ENCODE data around the gene SUMF2.
"Not testable (repeated sequence)": the region's sequence is repeated elsewhere in the genome, so short reads cannot be mapped to it uniquely, and the experiment has no call there.

SUMF2 gene

DNA sequence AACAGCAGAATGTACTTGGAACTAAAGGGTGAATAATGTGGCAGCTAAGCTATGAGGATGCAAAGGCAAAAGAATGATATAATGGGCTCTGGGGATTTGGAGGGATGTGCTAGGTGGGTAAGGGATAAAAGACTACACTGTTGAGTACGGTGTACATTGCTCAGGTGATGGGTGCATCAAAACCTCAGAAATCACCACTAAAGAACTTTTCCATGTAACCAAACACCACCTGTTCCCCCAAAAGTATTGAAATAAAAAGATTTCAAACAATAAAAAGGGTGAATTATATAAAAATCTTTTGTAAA is 43.8 kb downstream of the SUMF2 start:
- DNase-seq: no peak

DNA sequence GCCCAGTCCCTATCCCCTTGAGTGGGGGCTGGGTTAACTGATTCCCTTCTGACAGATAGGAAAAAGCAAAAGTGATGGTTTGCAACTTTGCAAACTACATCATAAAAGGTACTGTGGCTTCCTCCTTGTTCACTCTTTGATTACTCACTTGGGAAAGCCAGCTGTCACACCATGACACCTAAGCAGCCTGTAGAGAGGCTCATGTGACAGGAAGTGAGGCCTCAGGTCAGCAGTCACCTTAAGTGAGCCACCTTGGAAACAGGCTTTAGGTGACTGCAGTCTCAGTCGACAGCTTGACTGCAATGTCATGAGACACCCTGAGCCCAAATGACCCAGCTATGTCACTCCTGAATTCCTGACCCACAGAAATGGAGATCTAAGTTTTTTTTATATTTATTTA is 46.5 kb downstream of the SUMF2 start:
- DNase-seq: peak; percentile 73

DNA sequence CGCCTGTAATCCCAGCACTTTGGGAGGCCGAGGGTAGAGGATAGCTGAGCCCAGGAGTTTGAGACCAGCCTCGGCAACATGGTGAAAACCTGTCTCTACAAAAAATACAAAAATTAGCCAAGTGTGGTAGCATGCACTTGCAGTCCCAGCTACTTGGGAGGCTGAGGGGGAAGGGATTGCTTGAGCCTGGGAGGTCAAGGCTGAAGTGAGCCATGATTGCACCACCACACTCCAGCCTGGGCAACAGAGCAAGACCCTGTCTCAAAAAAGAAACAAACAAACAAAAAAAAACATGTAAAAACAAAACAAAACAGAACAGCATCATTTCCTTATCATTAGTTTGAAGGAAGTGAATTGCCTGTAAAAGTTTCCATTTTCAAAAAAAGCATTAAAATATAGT is 48.2 kb downstream of the SUMF2 start:
- not testable (repeated sequence) for DNase-seq

DNA sequence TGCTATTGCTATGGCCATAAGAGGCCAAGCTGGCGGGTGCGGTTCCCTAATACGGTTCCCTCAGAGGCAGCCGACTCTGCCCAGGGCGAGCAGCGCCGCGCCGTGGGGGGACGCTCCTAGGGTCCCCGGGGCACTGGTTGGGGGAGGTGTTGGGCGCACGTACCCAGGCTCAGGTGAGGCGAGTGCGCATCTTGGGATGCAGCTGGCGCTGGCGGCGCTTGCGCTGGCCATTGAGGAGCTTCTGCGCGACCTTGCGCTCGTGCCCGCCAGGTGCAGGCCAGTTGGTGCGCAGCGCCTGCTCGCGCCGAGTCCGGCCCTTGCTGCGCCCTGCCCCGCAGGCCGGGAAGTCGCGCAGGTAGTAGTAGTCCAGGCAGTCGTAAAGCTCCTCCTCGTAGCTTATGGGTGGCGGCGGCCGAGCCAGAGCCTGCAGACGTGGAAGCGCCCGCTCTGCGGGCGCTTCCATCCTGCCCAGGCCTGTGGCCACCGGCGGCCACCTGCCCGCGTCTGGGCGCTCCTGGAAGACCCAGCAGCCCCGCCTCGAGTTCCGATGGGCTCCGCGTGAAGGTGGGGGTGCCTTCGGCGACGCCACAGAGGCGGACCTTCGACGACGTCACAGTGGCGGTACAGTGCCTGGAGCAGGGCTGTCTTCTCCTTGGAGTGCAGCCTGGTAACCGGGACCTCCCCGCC is 51.9 kb downstream of the SUMF2 start, which contains the start of gene NUPR2:
TSS of gene NUPR2 (minus strand) at position 566 of the 687 bp plus-strand sequence. CDS start at position 463, 103 bp downstream.
- peak; percentile 84 for DNase-seq

DNA sequence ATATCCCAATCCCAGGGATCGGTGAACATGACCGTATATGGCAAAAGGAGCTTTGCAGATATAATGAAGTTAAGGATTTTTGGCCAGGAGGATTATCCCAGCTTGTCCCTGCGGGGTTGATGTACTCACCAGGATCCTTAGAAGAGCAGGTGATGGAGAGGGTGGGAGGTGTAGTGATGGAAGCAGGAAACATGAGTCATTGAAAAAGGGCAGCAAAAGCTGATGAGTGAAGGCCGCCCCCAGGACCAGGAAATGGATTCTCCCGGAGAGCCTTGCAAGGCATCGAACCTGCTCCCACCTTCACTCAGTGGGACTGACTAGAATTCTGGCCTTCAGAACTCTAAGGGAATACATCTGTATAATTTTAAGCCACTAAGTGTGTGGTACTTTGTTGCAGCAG is 57.4 kb downstream of the SUMF2 start:
- peak; percentile 49 for DNase-seq

DNA sequence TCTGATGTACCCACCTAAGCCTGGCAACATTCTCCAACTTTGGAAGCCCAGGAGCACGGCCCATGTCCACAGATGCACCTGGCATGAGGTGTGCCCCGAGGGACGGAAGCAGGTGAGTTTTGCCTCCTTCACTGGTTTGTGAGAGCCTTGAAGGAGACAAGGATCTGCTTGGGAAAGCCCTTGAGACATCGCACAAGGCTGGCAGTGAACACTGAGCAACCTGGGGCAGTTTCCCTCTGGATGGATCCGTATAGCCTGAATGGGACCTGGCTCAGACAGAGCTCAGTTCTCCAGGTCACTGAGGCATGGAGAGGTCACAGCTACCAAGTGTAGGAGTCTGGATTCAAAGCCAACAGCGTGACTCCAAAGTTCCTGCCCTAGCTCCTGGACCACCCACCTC is 60.9 kb downstream of the SUMF2 start:
- DNase-seq: no peak

DNA sequence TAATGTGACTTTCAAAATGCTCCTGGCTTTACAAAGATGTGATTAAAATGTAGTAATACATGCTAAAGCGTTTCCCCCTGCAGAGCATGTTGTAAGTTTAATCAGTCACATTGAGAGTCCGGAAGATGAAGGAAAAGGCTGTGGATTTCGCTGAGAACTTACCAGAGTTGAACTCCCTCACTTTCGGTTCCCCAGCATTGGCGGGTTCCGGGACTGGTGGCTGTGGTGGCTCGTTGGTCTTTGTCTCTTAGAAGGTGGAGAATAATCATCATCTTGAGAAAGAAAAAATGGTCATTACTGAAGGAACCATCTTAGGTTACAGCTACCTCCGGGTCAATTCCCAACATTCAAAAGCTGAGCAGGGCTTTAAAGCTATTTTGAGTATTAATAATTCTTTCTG is 61.7 kb downstream of the SUMF2 start:
- no peak for DNase-seq

DNA sequence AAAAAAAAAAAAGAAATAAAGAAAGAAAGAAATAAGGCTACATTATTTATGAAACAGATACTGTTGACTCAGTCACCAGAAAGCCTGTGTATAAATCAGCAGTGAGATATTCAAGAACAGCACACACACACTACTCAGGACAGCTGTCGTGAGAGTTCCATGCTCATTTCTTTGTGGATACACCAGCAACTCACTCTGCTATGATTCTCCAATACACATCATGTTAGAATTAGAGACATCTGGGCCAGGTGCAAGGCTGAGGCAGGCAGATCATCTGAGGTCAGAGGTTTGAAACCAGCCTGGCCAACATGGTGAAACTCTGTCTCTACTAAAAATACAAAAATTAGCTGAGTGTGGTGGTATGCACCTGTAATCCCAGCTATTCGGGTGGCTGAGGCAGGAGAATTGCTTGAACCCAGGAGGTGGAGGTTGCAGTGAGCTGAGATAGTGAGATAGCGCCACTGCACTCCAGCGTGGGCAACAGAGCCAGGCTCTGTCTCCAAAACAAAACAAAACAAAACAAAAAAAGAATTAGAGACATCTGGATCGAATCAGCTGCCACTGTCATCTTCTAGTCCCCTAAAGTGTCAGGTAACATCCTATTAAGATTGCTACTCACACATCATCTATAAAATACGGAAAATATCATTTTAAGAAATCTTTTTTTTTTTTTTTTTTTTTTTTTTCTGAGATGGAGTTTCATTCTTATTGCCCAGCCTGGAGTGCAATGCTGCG is 63.3 kb downstream of the SUMF2 start:
- DNase-seq: peak; percentile 8

Data from DMS53 (cell line).